Epithelial cell of proximal tubule (primary cell): ENCODE measurements around the gene CYP4F8. TPM values are rescaled to one million over a fixed set of nuclear protein-coding genes. Genes with fewer than 3 reads are reported as not detected.

Experiments
- DNase-seq: peaks from one replicate; pipeline ENCODE4 v3.0.0-alpha.2; 2011; ENCODE audit warnings: low read depth
- H3K4me3 ChIP-seq: 2 replicates; pipeline ENCODE4 v1.5.1; 2011; ENCODE audit warnings: low read depth, mild to moderate bottlenecking, low read length
- CTCF ChIP-seq: conservative IDR thresholded peaks from 2 replicates; pipeline ENCODE4 v1.5.1; 2012; ENCODE audit warnings: low read depth, mild to moderate bottlenecking, low read length
- total RNA-seq: library from RNA; depleted of rRNA; stranded (reverse); fragments of >200 nt; gene quantifications from 2 replicates; pipeline ENCODE4 v1.2.3, GENCODE V29; 2015

Gene CYP4F8
- total RNA-seq, result not detected in 2 replicates

GRCh38 chr19:15614507-15615379 is at the start of gene CYP4F8:
Gene CYP4F8, plus strand, starts transcription at chr19:15615218. Its CDS starts 399 bp downstream, at chr19:15615617.
- no peak for DNase-seq
- no peak within 1 kb of the TSS for H3K4me3 ChIP-seq
- TF ChIP-seq CTCF, result no peak

DNA sequence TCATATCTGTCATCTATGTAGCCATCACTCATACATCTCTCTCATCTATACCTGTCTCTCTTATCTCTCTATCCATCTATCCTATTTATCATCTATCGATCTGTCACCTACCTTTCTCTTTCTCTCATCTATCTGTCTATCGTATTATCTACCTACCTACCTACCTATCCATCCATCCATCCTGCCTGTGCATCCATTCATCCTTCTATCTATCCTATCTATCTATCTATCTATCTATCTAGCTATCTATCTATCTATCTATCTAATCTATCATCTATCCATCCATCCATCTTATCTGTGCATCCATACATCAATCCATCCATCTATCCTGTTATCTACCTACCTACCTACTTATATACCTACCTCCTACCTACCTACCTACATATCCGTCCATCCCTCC is 44.6 kb upstream of the CYP4F8 start:
- H3K4me3 ChIP-seq, result no peak overlapping the region
- TF ChIP-seq CTCF, result no peak

GRCh38 chr19:15575406-15575805 is 39.6 kb upstream of the CYP4F8 start:
- DNase-seq, result no peak
- TF ChIP-seq CTCF, result no peak
- H3K4me3 ChIP-seq, result no peak overlapping the region

More for the DNA sequence above, 44.6 kb upstream of the CYP4F8 start:
- DNase-seq, result no peak

DNA sequence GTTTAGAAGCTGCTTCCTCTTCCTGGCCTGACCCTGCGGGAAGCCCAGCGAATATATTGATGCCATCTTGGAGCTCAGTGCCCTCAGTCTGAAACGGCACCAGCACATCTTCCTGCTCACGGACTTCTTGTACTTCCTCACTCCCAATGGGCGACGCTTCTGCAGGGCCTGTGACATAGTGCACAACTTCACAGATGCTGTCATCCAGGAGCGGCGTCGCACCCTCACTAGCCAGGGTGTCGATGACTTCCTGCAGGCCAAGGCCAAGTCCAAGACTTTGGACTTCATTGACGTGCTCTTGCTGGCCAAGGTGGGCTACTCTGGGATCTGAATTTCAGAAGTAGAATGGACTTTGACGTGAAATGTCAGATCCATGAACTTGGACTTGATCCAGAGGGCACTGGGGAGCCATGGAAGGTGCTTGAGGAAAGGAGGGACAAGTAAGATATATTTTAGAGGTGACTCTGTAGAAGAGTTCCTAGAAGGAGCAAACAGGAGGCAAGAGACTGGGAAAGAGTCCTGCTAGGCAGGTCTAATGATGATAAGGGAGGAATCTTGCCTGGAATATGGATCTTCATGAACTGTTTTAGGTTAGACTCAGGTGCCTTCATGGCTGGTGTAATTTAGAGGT is 38.4 kb upstream of the CYP4F8 start:
- no peak for TF ChIP-seq CTCF
- no peak for DNase-seq
- H3K4me3 ChIP-seq, result no peak overlapping the region

GRCh38 chr19:15577184-15577771 is 37.7 kb upstream of the CYP4F8 start:
- H3K4me3 ChIP-seq, result no peak overlapping the region
- no peak for TF ChIP-seq CTCF
- no peak for DNase-seq

GRCh38 chr19:15583346-15583745 is 31.7 kb upstream of the CYP4F8 start:
- no peak overlapping the region for H3K4me3 ChIP-seq
- no peak for DNase-seq
- TF ChIP-seq CTCF, result no peak
